Subcutaneous abdominal adipose tissue (tissue), 5 donors: ENCODE measurements around the gene LEMD2.
A peak's percentile ranks its signal among the peaks of the same experiment; 100 is the strongest.

Source experiments
- H3K27ac ChIP-seq: one replicate; pipeline ENCODE4 v1.7.0; 2013; ENCODE audit warnings: low read depth, mild to moderate bottlenecking, inconsistent platforms, low read length, moderate library complexity
- H3K27me3 ChIP-seq, 5 donors: one replicate each; pipeline ENCODE4 v1.7.0; 2013; ENCODE audit warnings: low read length in 5 of 5, inconsistent platforms in 1 of 5; ENCODE audit not compliant: control insufficient read depth in 5 of 5, insufficient read depth in 4 of 5
- H3K36me3 ChIP-seq, 5 donors: one replicate each; pipeline ENCODE4 v1.7.0; 2013; ENCODE audit warnings: low read length in 5 of 5; ENCODE audit not compliant: control insufficient read depth in 5 of 5, insufficient read depth in 5 of 5
- H3K4me1 ChIP-seq, 5 donors: one replicate each; pipeline ENCODE4 v1.7.0; 2013; ENCODE audit warnings: low read length in 5 of 5, mild to moderate bottlenecking in 3 of 5, moderate library complexity in 1 of 5; ENCODE audit not compliant: control insufficient read depth in 5 of 5, insufficient read depth in 5 of 5
- H3K4me3 ChIP-seq, 5 donors: one replicate each; pipeline ENCODE4 v1.7.0; 2013; ENCODE audit warnings: low read length in 5 of 5, low read depth in 1 of 5
- H3K9ac ChIP-seq, 5 donors: one replicate each; pipeline ENCODE4 v1.7.0; 2013; ENCODE audit warnings: low read length in 5 of 5, mild to moderate bottlenecking in 4 of 5, moderate library complexity in 3 of 5
- H3K9me3 ChIP-seq, 5 donors: one replicate each; pipeline ENCODE4 v1.7.0; 2013; ENCODE audit warnings: low read length in 5 of 5; ENCODE audit not compliant: control insufficient read depth in 5 of 5
- donor health status: healthy.
- donor health status: healthy.
- donor health status: healthy.
- donor health status: healthy.
- donor health status: healthy.

LEMD2 gene

GRCh38 chr6:33798343-33798848 is 9.5 kb upstream of the LEMD2 start:
- peaks cover 3 to 13% (median 12%) of the 10 kb centered on the region in 5 donors for H3K4me1 ChIP-seq
- no peak overlapping the region for H3K9ac ChIP-seq
- no peak overlapping the region for H3K4me3 ChIP-seq
- H3K36me3 ChIP-seq, result no peaks in the 10 kb centered on the region
- peaks cover 17 to 34% (median 19%) of the 10 kb centered on the region in 5 donors for H3K27me3 ChIP-seq
- no peak overlapping the region for H3K27ac ChIP-seq
- no peaks in the 10 kb centered on the region for H3K9me3 ChIP-seq

- Histone ChIP-seq H3K36me3 (no peaks in the 10 kb centered on the region), H3K9me3 (no peaks in the 10 kb centered on the region), H3K27ac (no peak overlapping the region), H3K4me1 (peaks cover 3 to 13% (median 12%) of the 10 kb centered on the region in 5 donors), H3K27me3 (peaks cover 19 to 36% (median 22%) of the 10 kb centered on the region in 5 donors), H3K4me3 (no peak overlapping the region), H3K9ac (no peak overlapping the region)
Measured at GRCh38 chr6:33797626-33798342, 8.9 kb upstream of the LEMD2 start.

GRCh38 chr6:33794910-33795623 is 6.1 kb upstream of the LEMD2 start:
- Histone ChIP-seq H3K27ac (no peak overlapping the region), H3K27me3 (peaks cover 19 to 36% (median 22%) of the 10 kb centered on the region in 5 donors), H3K9me3 (no peaks in the 10 kb centered on the region), H3K4me1 (peaks cover 3 to 15% (median 11%) of the 10 kb centered on the region in 5 donors), H3K9ac (no peak overlapping the region), H3K36me3 (no peaks in the 10 kb centered on the region), H3K4me3 (no peak overlapping the region)

- H3K9me3 ChIP-seq, result no peaks in the 10 kb centered on the region
- peaks cover 3 to 13% (median 6%) of the 10 kb centered on the region in 5 donors for H3K4me1 ChIP-seq
- no peak overlapping the region for H3K9ac ChIP-seq
- H3K36me3 ChIP-seq, result no peaks in the 10 kb centered on the region
- H3K27me3 ChIP-seq, result peaks cover 16 to 31% (median 21%) of the 10 kb centered on the region in 5 donors
- no peak overlapping the region for H3K27ac ChIP-seq
- H3K4me3 ChIP-seq, result no peak overlapping the region
Measured at GRCh38 chr6:33792981-33793380, 4.1 kb upstream of the LEMD2 start.

- H3K4me3 ChIP-seq, result no peak overlapping the region
Measured at GRCh38 chr6:33791620-33792019, 2.7 kb upstream of the LEMD2 start.

GRCh38 chr6:33790910-33791309 is 2.0 kb upstream of the LEMD2 start:
- H3K9me3 ChIP-seq, result no peaks in the 10 kb centered on the region
- H3K4me1 ChIP-seq, result peaks cover 15 to 34% (median 27%) of the 10 kb centered on the region in 5 donors
- no peaks in the 10 kb centered on the region for H3K36me3 ChIP-seq
- no peak overlapping the region for H3K27ac ChIP-seq
- H3K4me3 ChIP-seq, result no peak overlapping the region
- H3K9ac ChIP-seq, result no peak overlapping the region
- H3K27me3 ChIP-seq, result peaks cover 6 to 19% (median 13%) of the 10 kb centered on the region in 5 donors

More at GRCh38 chr6:33791620-33792019, 2.7 kb upstream of the LEMD2 start:
- peaks cover 15 to 27% (median 20%) of the 10 kb centered on the region in 5 donors for H3K4me1 ChIP-seq
- H3K9ac ChIP-seq, result no peak overlapping the region
- no peaks in the 10 kb centered on the region for H3K9me3 ChIP-seq
- H3K27me3 ChIP-seq, result peaks cover 10 to 26% (median 16%) of the 10 kb centered on the region in 5 donors
- no peak overlapping the region for H3K27ac ChIP-seq
- H3K36me3 ChIP-seq, result no peaks in the 10 kb centered on the region

- Histone ChIP-seq H3K4me3 (no peak overlapping the region), H3K9me3 (no peaks in the 10 kb centered on the region)
Measured at GRCh38 chr6:33790379-33790778, 1.4 kb upstream of the LEMD2 start.

GRCh38 chr6:33789550-33789895 is 593 bp upstream of the LEMD2 start:
- peaks cover 3 to 11% (median 6%) of the 10 kb centered on the region in 5 donors for H3K27me3 ChIP-seq
- peak overlapping the region; percentile 93 for H3K27ac ChIP-seq
- H3K9ac ChIP-seq, result no peak overlapping the region
- H3K36me3 ChIP-seq, result peaks cover 0 to 8% (median 3%) of the 10 kb centered on the region in 5 donors
- H3K4me3 ChIP-seq, result peak overlapping the region; percentile 44 to 84 (median 80)
- peaks cover 15 to 48% (median 41%) of the 10 kb centered on the region in 5 donors for H3K4me1 ChIP-seq
- H3K9me3 ChIP-seq, result no peaks in the 10 kb centered on the region

More at GRCh38 chr6:33790379-33790778, 1.4 kb upstream of the LEMD2 start:
- H3K27me3 ChIP-seq, result peaks cover 6 to 19% (median 10%) of the 10 kb centered on the region in 5 donors
- H3K4me1 ChIP-seq, result peaks cover 15 to 39% (median 32%) of the 10 kb centered on the region in 5 donors
- H3K9ac ChIP-seq, result no peak overlapping the region
- H3K36me3 ChIP-seq, result peaks cover 0 to under 1% (median 0%) of the 10 kb centered on the region in 5 donors
- H3K27ac ChIP-seq, result no peak overlapping the region

GRCh38 chr6:33787954-33788693 is 806 bp downstream of the LEMD2 start:
- H3K36me3 ChIP-seq, result peaks cover 0 to 21% (median 15%) of the 10 kb centered on the region in 5 donors
- H3K27me3 ChIP-seq, result peaks cover 0 to 2% (median 2%) of the 10 kb centered on the region in 5 donors
- H3K4me3 ChIP-seq, result peak overlapping the region; percentile 62 to 84 (median 80)
- H3K27ac ChIP-seq, result peak overlapping the region; percentile 93
- no peaks in the 10 kb centered on the region for H3K9me3 ChIP-seq
- peak overlapping the region; percentile 74 to 100 (median 84) for H3K9ac ChIP-seq
- peaks cover 15 to 49% (median 43%) of the 10 kb centered on the region in 5 donors for H3K4me1 ChIP-seq
